GM23338 (cell line): Measurements from ENCODE around the gene RANGRF. TPM values are rescaled to one million over a fixed set of nuclear protein-coding genes. Genes with fewer than 3 reads are reported as not detected.

Experiments used
- ATAC-seq: fragments of 200-7000 bp; cut with Tn5 transposase; 3 replicates; pipeline ENCODE4 v1.9.1; 2020
- DNase-seq: peaks from one replicate; pipeline ENCODE4 v3.0.0-alpha.2; 2015; ENCODE audit warnings: low spot score
- H2AFZ ChIP-seq: fragments of 200-600 bp; sonication (generic); 2 replicates; pipeline ENCODE4 v1.8.0; 2016; ENCODE audit warnings: antibody characterized with exemption, mild to moderate bottlenecking, moderate library complexity
- H3F3A ChIP-seq: fragments of 200-600 bp; sonication (generic); replicated peaks from 2 replicates; pipeline ENCODE4 v1.8.0; 2017; ENCODE audit warnings: antibody characterized with exemption, mixed run types, low read depth
- H3K27ac ChIP-seq: fragments of 200-600 bp; sonication (generic); 2 replicates; pipeline ENCODE4 v1.6.1; 2016; ENCODE audit warnings: low read depth
- H3K27me3 ChIP-seq: fragments of 200-600 bp; sonication (generic); 2 replicates; pipeline ENCODE4 v1.8.0; 2016; ENCODE audit warnings: mild to moderate bottlenecking, mixed run types, moderate library complexity; ENCODE audit not compliant: insufficient read depth
- H3K36me3 ChIP-seq: fragments of 200-600 bp; sonication (generic); 2 replicates; pipeline ENCODE4 v1.8.0; 2016; ENCODE audit warnings: mild to moderate bottlenecking; ENCODE audit not compliant: insufficient read depth
- H3K4me1 ChIP-seq: fragments of 200-600 bp; sonication (generic); 2 replicates; pipeline ENCODE4 v1.8.0; 2016; ENCODE audit warnings: mild to moderate bottlenecking, moderate library complexity; ENCODE audit not compliant: insufficient read depth
- H3K4me2 ChIP-seq: fragments of 200-600 bp; sonication (generic); 2 replicates; pipeline ENCODE4 v1.7.1; 2017; ENCODE audit warnings: mixed run types
- H3K4me3 ChIP-seq: fragments of 200-600 bp; sonication (generic); 2 replicates; pipeline ENCODE4 v1.6.1; 2016; ENCODE audit warnings: mixed run types
- H3K79me2 ChIP-seq: fragments of 200-600 bp; sonication (generic); replicated peaks from 2 replicates; pipeline ENCODE4 v1.8.0; 2017; ENCODE audit warnings: mild to moderate bottlenecking; ENCODE audit not compliant: insufficient read depth
- H3K9me2 ChIP-seq: fragments of 200-600 bp; sonication (generic); 2 replicates; pipeline ENCODE4 v1.8.0; 2017; ENCODE audit not compliant: insufficient read depth
- H4K20me1 ChIP-seq: fragments of 200-600 bp; sonication (generic); replicated peaks from 2 replicates; pipeline ENCODE4 v1.8.0; 2017; ENCODE audit warnings: mild to moderate bottlenecking; ENCODE audit not compliant: insufficient read depth
- H3K27ac Mint-ChIP-seq: 2 replicates; pipeline ENCODE4 v1.8.0; 2020; ENCODE audit warnings: inconsistent platforms, mild to moderate bottlenecking, moderate library complexity, mixed read lengths
- H3K27me3 Mint-ChIP-seq: 3 replicates; pipeline ENCODE4 v1.8.0; 2022; ENCODE audit warnings: low read depth, mild to moderate bottlenecking, moderate library complexity, mixed read lengths, inconsistent platforms; ENCODE audit not compliant: insufficient read depth, poor library complexity
- H3K36me3 Mint-ChIP-seq: 3 replicates; pipeline ENCODE4 v1.8.0; 2021; ENCODE audit warnings: low read depth, mild to moderate bottlenecking, inconsistent platforms, moderate library complexity, mixed read lengths
- H3K4me1 Mint-ChIP-seq: 3 replicates; pipeline ENCODE4 v1.8.0; 2020; ENCODE audit warnings: mild to moderate bottlenecking, inconsistent platforms, mixed read lengths
- H3K4me3 Mint-ChIP-seq: 3 replicates; pipeline ENCODE4 v1.8.0; 2021; ENCODE audit warnings: moderate library complexity, mild to moderate bottlenecking, inconsistent platforms, mixed read lengths
- H3K9me3 Mint-ChIP-seq: 3 replicates; pipeline ENCODE4 v1.8.0; 2020; ENCODE audit warnings: moderate library complexity, mild to moderate bottlenecking, inconsistent platforms, mixed read lengths
- CREB1 ChIP-seq: fragments of 250-450 bp; sonication (Bioruptor Pico); IDR thresholded peaks from 2 replicates; pipeline ENCODE4 v1.5.0; 2020; ENCODE audit warnings: low read depth, mild to moderate bottlenecking, moderate library complexity
- EZH2 ChIP-seq: fragments of 200-600 bp; sonication (generic); IDR thresholded peaks from one replicate; pipeline ENCODE4 v1.8.0; 2017; ENCODE audit warnings: antibody characterized with exemption, mild to moderate bottlenecking, low read depth; ENCODE audit not compliant: unreplicated experiment
- EZH2phosphoT487 ChIP-seq: fragments of 200-600 bp; sonication (generic); IDR thresholded peaks from one replicate; pipeline ENCODE4 v1.8.1; 2018; ENCODE audit warnings: antibody characterized with exemption; ENCODE audit not compliant: unreplicated experiment
- JUNB ChIP-seq: IDR thresholded peaks from one replicate; pipeline ENCODE4 v1.6.1; 2016; ENCODE audit warnings: antibody characterized with exemption; ENCODE audit not compliant: unreplicated experiment
- NANOG ChIP-seq: IDR thresholded peaks from 2 replicates; pipeline ENCODE4 v1.6.1; 2016; ENCODE audit warnings: antibody characterized with exemption, borderline replicate concordance
- POLR2AphosphoS5 ChIP-seq: IDR thresholded peaks from 2 replicates; pipeline ENCODE4 v1.6.1; 2016; ENCODE audit warnings: antibody characterized with exemption, low read depth
- STAT1 ChIP-seq: IDR thresholded peaks from one replicate; pipeline ENCODE4 v1.6.1; 2016; ENCODE audit warnings: antibody characterized with exemption; ENCODE audit not compliant: unreplicated experiment
- ZNF114 ChIP-seq: fragments of 250-450 bp; sonication (Bioruptor Pico); IDR thresholded peaks from 2 replicates; pipeline ENCODE4 v1.5.0; 2020; ENCODE audit warnings: mild to moderate bottlenecking, moderate library complexity
- ZNF331 ChIP-seq: fragments of 250-450 bp; sonication (Bioruptor Pico); IDR thresholded peaks from 2 replicates; pipeline ENCODE4 v1.5.0; 2020; ENCODE audit warnings: low read depth, mild to moderate bottlenecking, moderate library complexity
- polyA plus RNA-seq: library from polyadenylated mRNA; unstranded; fragments of >200 nt; fragmentation: Nextera tagmentation; extraction: Ambion mirVana; gene quantifications from 2 replicates; pipeline ENCODE4 v1.2.1, GENCODE V29; 2016
- total RNA-seq: library from RNA; depleted of rRNA; stranded (reverse); fragments of >200 nt; shearing (Covaris generic); gene quantifications from 2 replicates; pipeline ENCODE4 v1.2.3, GENCODE V29; 2014
- TF ChIP-seq, protein P1 (sequence below): IDR thresholded peaks from one replicate; pipeline ENCODE4 v1.6.1; 2018; ENCODE audit warnings: antibody characterized with exemption; ENCODE audit not compliant: unreplicated experiment
- TF ChIP-seq, protein P2 (sequence below), 2 experiments: fragments of 200-600 bp in 1 of 2; sonication (generic) in 1 of 2; conservative IDR thresholded peaks; 2 replicates each; pipeline versions ENCODE4 v1.5.1 to v1.6.1; 2016 to 2017; ENCODE audit warnings: antibody characterized with exemption in 2 of 2, low read depth in 2 of 2, mild to moderate bottlenecking in 2 of 2, moderate library complexity in 1 of 2

Gene RANGRF
- total and polyA plus RNA-seq, 2 experiments from 2014 or later, result 11.2 to 52.4 TPM

GRCh38 chr17:8275421-8276290, 12.8 kb upstream of the RANGRF start:
- no peaks in the 10 kb centered on the region for H3K79me2 ChIP-seq
- H3K27ac Mint-ChIP-seq, result no peak overlapping the region
- no peaks in the 10 kb centered on the region; the same call in 2 of the 3 replicates for H3K9me3 Mint-ChIP-seq
- H3K4me3 Mint-ChIP-seq, result no peak overlapping the region
- no peak overlapping the region for H2AFZ ChIP-seq
- no peak for TF ChIP-seq ZNF331 (CRISPR knock-in tag)
- no peak for TF ChIP-seq EZH2phosphoT487
- no peak for TF ChIP-seq STAT1
- TF ChIP-seq, protein P1, sequence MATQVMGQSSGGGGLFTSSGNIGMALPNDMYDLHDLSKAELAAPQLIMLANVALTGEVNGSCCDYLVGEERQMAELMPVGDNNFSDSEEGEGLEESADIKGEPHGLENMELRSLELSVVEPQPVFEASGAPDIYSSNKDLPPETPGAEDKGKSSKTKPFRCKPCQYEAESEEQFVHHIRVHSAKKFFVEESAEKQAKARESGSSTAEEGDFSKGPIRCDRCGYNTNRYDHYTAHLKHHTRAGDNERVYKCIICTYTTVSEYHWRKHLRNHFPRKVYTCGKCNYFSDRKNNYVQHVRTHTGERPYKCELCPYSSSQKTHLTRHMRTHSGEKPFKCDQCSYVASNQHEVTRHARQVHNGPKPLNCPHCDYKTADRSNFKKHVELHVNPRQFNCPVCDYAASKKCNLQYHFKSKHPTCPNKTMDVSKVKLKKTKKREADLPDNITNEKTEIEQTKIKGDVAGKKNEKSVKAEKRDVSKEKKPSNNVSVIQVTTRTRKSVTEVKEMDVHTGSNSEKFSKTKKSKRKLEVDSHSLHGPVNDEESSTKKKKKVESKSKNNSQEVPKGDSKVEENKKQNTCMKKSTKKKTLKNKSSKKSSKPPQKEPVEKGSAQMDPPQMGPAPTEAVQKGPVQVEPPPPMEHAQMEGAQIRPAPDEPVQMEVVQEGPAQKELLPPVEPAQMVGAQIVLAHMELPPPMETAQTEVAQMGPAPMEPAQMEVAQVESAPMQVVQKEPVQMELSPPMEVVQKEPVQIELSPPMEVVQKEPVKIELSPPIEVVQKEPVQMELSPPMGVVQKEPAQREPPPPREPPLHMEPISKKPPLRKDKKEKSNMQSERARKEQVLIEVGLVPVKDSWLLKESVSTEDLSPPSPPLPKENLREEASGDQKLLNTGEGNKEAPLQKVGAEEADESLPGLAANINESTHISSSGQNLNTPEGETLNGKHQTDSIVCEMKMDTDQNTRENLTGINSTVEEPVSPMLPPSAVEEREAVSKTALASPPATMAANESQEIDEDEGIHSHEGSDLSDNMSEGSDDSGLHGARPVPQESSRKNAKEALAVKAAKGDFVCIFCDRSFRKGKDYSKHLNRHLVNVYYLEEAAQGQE, result no peak
- TF ChIP-seq EZH2, result no peak
- TF ChIP-seq POLR2AphosphoS5, result no peak
- no peak for TF ChIP-seq JUNB
- no peak for TF ChIP-seq CREB1 (CRISPR knock-in tag)
- TF ChIP-seq, protein P2, sequence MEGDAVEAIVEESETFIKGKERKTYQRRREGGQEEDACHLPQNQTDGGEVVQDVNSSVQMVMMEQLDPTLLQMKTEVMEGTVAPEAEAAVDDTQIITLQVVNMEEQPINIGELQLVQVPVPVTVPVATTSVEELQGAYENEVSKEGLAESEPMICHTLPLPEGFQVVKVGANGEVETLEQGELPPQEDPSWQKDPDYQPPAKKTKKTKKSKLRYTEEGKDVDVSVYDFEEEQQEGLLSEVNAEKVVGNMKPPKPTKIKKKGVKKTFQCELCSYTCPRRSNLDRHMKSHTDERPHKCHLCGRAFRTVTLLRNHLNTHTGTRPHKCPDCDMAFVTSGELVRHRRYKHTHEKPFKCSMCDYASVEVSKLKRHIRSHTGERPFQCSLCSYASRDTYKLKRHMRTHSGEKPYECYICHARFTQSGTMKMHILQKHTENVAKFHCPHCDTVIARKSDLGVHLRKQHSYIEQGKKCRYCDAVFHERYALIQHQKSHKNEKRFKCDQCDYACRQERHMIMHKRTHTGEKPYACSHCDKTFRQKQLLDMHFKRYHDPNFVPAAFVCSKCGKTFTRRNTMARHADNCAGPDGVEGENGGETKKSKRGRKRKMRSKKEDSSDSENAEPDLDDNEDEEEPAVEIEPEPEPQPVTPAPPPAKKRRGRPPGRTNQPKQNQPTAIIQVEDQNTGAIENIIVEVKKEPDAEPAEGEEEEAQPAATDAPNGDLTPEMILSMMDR (conservative IDR thresholded peaks at IDR 0.05; ENCODE audit: low read depth in 2 of 2), result no peak
- no peak for TF ChIP-seq ZNF114 (CRISPR knock-in tag)
- no peak for TF ChIP-seq NANOG
- H3K4me3 ChIP-seq, result no peak overlapping the region
- H3K4me2 ChIP-seq, result no peak overlapping the region
- H3K36me3 ChIP-seq, result peaks cover 2% of the 10 kb centered on the region; the same call in 1 of the 2 replicates
- DNase-seq (no peak), ATAC-seq (peak; percentile 51)
- peaks cover 17% of the 10 kb centered on the region for H3K36me3 Mint-ChIP-seq
- no peaks in the 10 kb centered on the region for H3K9me2 ChIP-seq
- H3K27me3 ChIP-seq, result no peaks in the 10 kb centered on the region
- peaks cover 9% of the 10 kb centered on the region for H4K20me1 ChIP-seq
- no peaks in the 10 kb centered on the region for H3K4me1 ChIP-seq
- peaks cover 7% of the 10 kb centered on the region for H3K27me3 Mint-ChIP-seq
- no peak overlapping the region for H3K27ac ChIP-seq
- H3K4me1 Mint-ChIP-seq, result no peaks in the 10 kb centered on the region; the same call in 2 of the 3 replicates
- 0 out of 2 replicates have a peak, but pooled peaks cover under 1% of the 10 kb centered on the region for H3F3A ChIP-seq
